Measurements from ENCODE around the gene PLXNC1. TPM values are rescaled to one million over a fixed set of nuclear protein-coding genes. Genes with fewer than 3 reads are reported as not detected.

The PLXNC1 gene
- total RNA-seq, 1 donor from 2014 or later: 14.2 TPM

GRCh38 chr12:94244165-94245133, 96.1 kb downstream of the PLXNC1 start:
- TF ChIP-seq POLR2AphosphoS5 (IDR thresholded peaks at IDR 0.05; ENCODE audit: insufficient read depth in 1 of 2, low read depth in 1 of 2): no peak
- no peak for TF ChIP-seq POLR2A (IDR thresholded peaks at IDR 0.05)
- no peak for TF ChIP-seq CTCF (IDR thresholded peaks at IDR 0.05)
- DNase-seq (ENCODE audit: extremely low spot score in 2 of 2): no peak
- no peaks in the 10 kb centered on the region for H3K36me3 ChIP-seq
- H3K4me1 ChIP-seq: no peaks in the 10 kb centered on the region
- no peaks in the 10 kb centered on the region for H3K9me3 ChIP-seq
- no peaks in the 10 kb centered on the region for H3K27me3 ChIP-seq
- H3K27ac ChIP-seq: no peak overlapping the region
- intact Hi-C loops (cut with DNase I): no loop called here
- no peak overlapping the region for H3K4me3 ChIP-seq

- Histone ChIP-seq H3K27me3 (no peaks in the 10 kb centered on the region), H3K9me3 (no peaks in the 10 kb centered on the region), H3K4me1 (no peaks in the 10 kb centered on the region), H3K36me3 (no peaks in the 10 kb centered on the region), H3K4me3 (no peak overlapping the region), H3K27ac (no peak overlapping the region)
- TF ChIP-seq POLR2A (IDR thresholded peaks at IDR 0.05) (no peak), POLR2AphosphoS5 (IDR thresholded peaks at IDR 0.05; ENCODE audit: insufficient read depth in 1 of 2, low read depth in 1 of 2) (no peak), CTCF (IDR thresholded peaks at IDR 0.05) (no peak)
- intact Hi-C loops (cut with DNase I): no loop called here
- DNase-seq (ENCODE audit: extremely low spot score in 2 of 2): peak in 1 of 2 donors; percentile 65
Observed at GRCh38 chr12:94245631-94246383, 97.4 kb downstream of the PLXNC1 start.

GRCh38 chr12:94247246-94247645, 98.9 kb downstream of the PLXNC1 start:
- Histone ChIP-seq H3K9me3 (no peaks in the 10 kb centered on the region), H3K4me3 (no peak overlapping the region), H3K4me1 (no peaks in the 10 kb centered on the region), H3K27ac (no peak overlapping the region), H3K36me3 (no peaks in the 10 kb centered on the region), H3K27me3 (no peaks in the 10 kb centered on the region)
- TF ChIP-seq POLR2AphosphoS5 (IDR thresholded peaks at IDR 0.05; ENCODE audit: insufficient read depth in 1 of 2, low read depth in 1 of 2) (no peak), CTCF (IDR thresholded peaks at IDR 0.05) (no peak), POLR2A (IDR thresholded peaks at IDR 0.05) (no peak)
- DNase-seq (ENCODE audit: extremely low spot score in 2 of 2): peak in 1 of 2 donors; percentile 42
- intact Hi-C loops (cut with DNase I): no loop called here

GRCh38 chr12:94248582-94248981, 100.2 kb downstream of the PLXNC1 start:
- Histone ChIP-seq H3K27me3 (no peaks in the 10 kb centered on the region), H3K36me3 (no peaks in the 10 kb centered on the region), H3K4me3 (no peak overlapping the region), H3K27ac (no peak overlapping the region), H3K4me1 (no peaks in the 10 kb centered on the region), H3K9me3 (no peaks in the 10 kb centered on the region)
- intact Hi-C loops (cut with DNase I): no loop called here
- peak in 1 of 2 donors; percentile 2 for DNase-seq (ENCODE audit: extremely low spot score in 2 of 2)
- TF ChIP-seq POLR2A (IDR thresholded peaks at IDR 0.05) (no peak), POLR2AphosphoS5 (IDR thresholded peaks at IDR 0.05; ENCODE audit: insufficient read depth in 1 of 2, low read depth in 1 of 2) (no peak), CTCF (IDR thresholded peaks at IDR 0.05) (no peak)
